Peyer's patch (tissue), 4 donors: ENCODE data around the gene APH1B. TPM values are rescaled to one million over a fixed set of nuclear protein-coding genes. Genes with fewer than 3 reads are reported as not detected.

Experiments
- DNase-seq, 3 donors: peaks; one replicate each; pipeline ENCODE4 v3.0.0-alpha.2; 2017 to 2019
- H3K27ac ChIP-seq, 4 donors: fragments of 200-600 bp; sonication (generic); one replicate each; pipeline ENCODE4 v1.5.1; 2016 to 2019
- H3K27me3 ChIP-seq, 2 donors: fragments of 200-600 bp; sonication (generic); one replicate each; pipeline ENCODE4 v1.5.1; 2019
- H3K36me3 ChIP-seq, 3 donors: fragments of 200-600 bp; sonication (generic); one replicate each; pipeline ENCODE4 v1.5.1; 2016 to 2019
- H3K4me1 ChIP-seq, 4 donors: fragments of 200-600 bp; sonication (generic); one replicate each; pipeline ENCODE4 v1.5.1; 2016 to 2019
- H3K4me3 ChIP-seq, 4 donors: fragments of 200-600 bp; sonication (generic); 1 replicate in 3 of 4; 2 replicates in 1 of 4; pipeline ENCODE4 v1.5.1; 2016 to 2019; ENCODE audit warnings: mild to moderate bottlenecking in 1 of 4
- H3K9me3 ChIP-seq, 4 donors: fragments of 200-600 bp; sonication (generic); one replicate each; pipeline ENCODE4 v1.5.1; 2016 to 2019; ENCODE audit warnings: mild to moderate bottlenecking in 1 of 4
- CTCF ChIP-seq, 6 experiments: fragments of 450-650 bp in 4 of 6; fragments of 200-600 bp in 2 of 6; sonication (generic) in 1 of 6; IDR thresholded peaks; one replicate each; pipeline ENCODE4 v1.5.1; 2017 to 2019; ENCODE audit warnings: antibody characterized with exemption in 6 of 6, mild to moderate bottlenecking in 3 of 6, moderate library complexity in 1 of 6
- POLR2A ChIP-seq, 2 donors: fragments of 450-650 bp; IDR thresholded peaks; one replicate each; pipeline ENCODE4 v1.5.1; 2017; ENCODE audit warnings: antibody characterized with exemption in 2 of 2, mild to moderate bottlenecking in 2 of 2, moderate library complexity in 2 of 2
- total RNA-seq, 4 donors: library from RNA; depleted of rRNA; stranded (reverse); fragments of >200 nt; gene quantifications; one replicate each; pipeline ENCODE4 v1.1.0, GENCODE V29; 2016

APH1B gene
- total RNA-seq, 4 donors from 2014 or later = 3.3 to 4.8 (median 3.9) TPM

- Histone ChIP-seq H3K36me3 (peaks cover 0 to 35% (median 0%) of the 10 kb centered on the region in 3 donors), H3K27me3 (no peaks in the 10 kb centered on the region), H3K4me1 (no peaks in the 10 kb centered on the region), H3K4me3 (no peak overlapping the region), H3K9me3 (no peaks in the 10 kb centered on the region), H3K27ac (no peak overlapping the region)
- no peak for DNase-seq
- TF ChIP-seq CTCF (IDR thresholded peaks at IDR 0.05) (no peak), POLR2A (IDR thresholded peaks at IDR 0.05) (no peak)
Measured at GRCh38 chr15:63260791-63261190, 16.6 kb upstream of the APH1B start.

GRCh38 chr15:63261311-63261710, 16.1 kb upstream of the APH1B start:
- Histone ChIP-seq H3K4me3 (no peak overlapping the region), H3K36me3 (peaks cover 0 to 38% (median 0%) of the 10 kb centered on the region in 3 donors), H3K9me3 (no peaks in the 10 kb centered on the region), H3K4me1 (no peaks in the 10 kb centered on the region), H3K27ac (no peak overlapping the region), H3K27me3 (no peaks in the 10 kb centered on the region)
- TF ChIP-seq CTCF (IDR thresholded peaks at IDR 0.05) = no peak
- no peak for TF ChIP-seq POLR2A (IDR thresholded peaks at IDR 0.05)
- no peak for DNase-seq

DNA sequence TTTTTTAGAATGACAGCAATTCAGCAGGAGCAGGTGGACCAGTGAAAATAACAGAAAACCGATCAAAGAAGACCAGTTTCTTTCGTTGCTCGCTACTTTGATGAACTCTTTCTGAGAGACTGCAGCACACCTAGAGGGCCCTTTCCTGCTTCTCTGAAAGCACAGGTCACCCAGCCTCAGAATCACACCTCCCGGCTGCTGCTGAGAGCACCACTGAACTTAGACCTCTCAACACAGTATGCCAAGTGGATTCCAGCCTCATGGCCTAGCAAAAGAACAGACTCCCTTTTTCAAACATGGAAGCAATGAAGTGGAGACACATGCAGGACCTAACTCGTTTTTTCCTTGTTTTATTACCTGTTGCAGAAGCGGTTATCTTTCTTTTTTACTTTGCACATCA, 13.9 kb upstream of the APH1B start:
- peaks cover 0 to 38% (median 0%) of the 10 kb centered on the region in 3 donors for H3K36me3 ChIP-seq
- DNase-seq = no peak

DNA sequence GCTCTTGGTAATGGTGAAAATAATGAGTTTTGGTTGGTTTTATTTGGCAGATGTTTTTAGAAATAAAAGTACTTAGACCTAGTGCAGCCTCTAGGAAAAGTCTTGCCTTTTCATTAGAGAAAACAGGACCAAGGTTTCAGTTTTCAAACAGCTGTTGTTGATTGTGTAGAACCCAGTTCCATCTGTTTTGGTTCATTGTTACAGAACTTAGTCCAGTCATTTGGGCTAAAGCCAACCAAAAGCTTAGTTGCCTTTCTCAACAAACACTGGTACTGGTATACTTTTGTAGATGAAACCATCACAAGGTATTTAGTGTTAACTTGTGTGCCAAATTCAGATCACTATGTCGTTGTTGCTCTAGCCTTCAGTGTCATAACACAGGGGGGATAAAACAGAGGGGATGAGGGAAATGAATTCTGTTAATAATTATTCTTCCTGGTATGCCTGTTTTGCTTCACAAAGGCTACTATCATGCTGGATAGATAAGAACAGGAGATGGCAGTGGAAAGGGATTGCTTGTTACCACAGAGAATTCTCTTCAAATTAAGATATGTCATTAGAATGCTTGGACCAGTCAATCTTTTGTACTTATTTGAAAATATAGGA, 12.6 kb upstream of the APH1B start:
- DNase-seq = no peak
- TF ChIP-seq CTCF (IDR thresholded peaks at IDR 0.05) (no peak), POLR2A (IDR thresholded peaks at IDR 0.05) (no peak)
- no peaks in the 10 kb centered on the region for H3K9me3 ChIP-seq
- no peak overlapping the region for H3K27ac ChIP-seq
- H3K36me3 ChIP-seq = peaks cover 0 to 25% (median 0%) of the 10 kb centered on the region in 3 donors
- H3K4me3 ChIP-seq = no peak overlapping the region
- no peaks in the 10 kb centered on the region for H3K4me1 ChIP-seq
- no peaks in the 10 kb centered on the region for H3K27me3 ChIP-seq

More for the DNA sequence above, 13.9 kb upstream of the APH1B start:
- H3K27me3 ChIP-seq = no peaks in the 10 kb centered on the region
- TF ChIP-seq CTCF (IDR thresholded peaks at IDR 0.05) (no peak), POLR2A (IDR thresholded peaks at IDR 0.05) (no peak)
- H3K4me3 ChIP-seq = no peak overlapping the region
- no peaks in the 10 kb centered on the region for H3K4me1 ChIP-seq
- no peak overlapping the region for H3K27ac ChIP-seq
- no peaks in the 10 kb centered on the region for H3K9me3 ChIP-seq

DNA sequence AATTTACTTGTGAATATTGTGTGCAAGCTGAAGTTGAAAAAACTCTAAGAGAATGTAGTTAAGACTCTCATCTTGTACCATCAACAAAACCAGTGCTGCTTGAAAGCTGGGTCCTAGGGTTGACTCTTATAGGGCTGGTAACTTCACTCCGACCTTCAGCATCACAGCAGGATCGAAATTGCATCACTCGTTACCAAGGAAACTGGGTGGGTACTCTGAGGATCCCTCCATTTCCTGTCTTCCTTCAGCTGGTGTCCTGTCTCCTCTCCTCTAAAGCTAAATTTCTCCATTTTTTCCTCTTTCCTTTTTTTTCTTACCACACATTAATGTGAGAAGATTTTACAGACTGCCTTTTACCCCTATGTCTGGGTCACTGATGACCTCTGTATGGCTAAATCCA, 3.0 kb upstream of the APH1B start:
- H3K9me3 ChIP-seq = no peaks in the 10 kb centered on the region
- no peak overlapping the region for H3K27ac ChIP-seq
- no peak for TF ChIP-seq CTCF (IDR thresholded peaks at IDR 0.05)
- TF ChIP-seq POLR2A (IDR thresholded peaks at IDR 0.05) = no peak
- H3K4me3 ChIP-seq = no peak overlapping the region
- H3K4me1 ChIP-seq = peaks cover 0 to 7% (median 2%) of the 10 kb centered on the region in 4 donors
- DNase-seq = no peak
- no peaks in the 10 kb centered on the region for H3K36me3 ChIP-seq
- H3K27me3 ChIP-seq = no peaks in the 10 kb centered on the region
